Naive thymus-derived CD4-positive, alpha-beta T cell (primary cell): Measurements from ENCODE around the gene CRADD. TPM values are rescaled to one million over a fixed set of nuclear protein-coding genes. Genes with fewer than 3 reads are reported as not detected.

Experiments
- polyA plus RNA-seq, 2 donors: library from polyadenylated mRNA; unstranded; fragments of 300-500 nt; fragmentation: Illumina TruSeq; gene quantifications; one replicate each; pipeline ENCODE4 v1.2.3, GENCODE V29; 2021
- total RNA-seq, 6 experiments: library from RNA in 5 of 6; stranded (reverse) in 5 of 6; gene quantifications; 1 replicate in 5 of 6; 2 replicates in 1 of 6; pipeline ENCODE4 v1.2.3 and lab custom pipeline; 2021 to 2026

The CRADD gene
- total and polyA plus RNA-seq, 7 experiments from 2014 or later, result 11.4 to 17.1 (median 13.8) TPM

Other genes with a start within 250 kb of the CRADD start
- 100 to 1,000 TPM in 1 of 5 experiments, 10 to 100 TPM in 4; 76.6 to 180 (median 77.5) TPM for gene UBE2N, start 235.4 kb upstream of the CRADD start, total RNA-seq
- gene UBE2N, start 235.4 kb upstream of the CRADD start, polyA plus RNA-seq, result 100 to 1,000 TPM; 109 to 170 TPM
- gene MRPL42, start 209.9 kb upstream of the CRADD start, total RNA-seq, result 10 to 100 TPM; 30.1 to 65.8 (median 45.6) TPM
- 10 to 100 TPM; 67.8 to 75.4 TPM for gene MRPL42, start 209.9 kb upstream of the CRADD start, polyA plus RNA-seq
- 10 to 100 TPM in 3 of 5 experiments, 1 to 10 TPM in 2; 2.5 to 46.7 (median 34.7) TPM for gene SOCS2, start 104.7 kb upstream of the CRADD start, total RNA-seq
- gene SOCS2, start 104.7 kb upstream of the CRADD start, polyA plus RNA-seq, result 10 to 100 TPM; 22.6 to 46.0 TPM